Limb (tissue), 2 donors: ENCODE measurements around the gene COPZ2.
"Not testable (repeated sequence)": the region's sequence is repeated elsewhere in the genome, so short reads cannot be mapped to it uniquely, and the experiment has no call there.

Experiments used
- DNase-seq, 2 donors: peaks; one replicate each; pipeline ENCODE4 v3.0.0-alpha.2; 2016; ENCODE audit errors: extremely low spot score in 2 of 2

Gene COPZ2

DNA sequence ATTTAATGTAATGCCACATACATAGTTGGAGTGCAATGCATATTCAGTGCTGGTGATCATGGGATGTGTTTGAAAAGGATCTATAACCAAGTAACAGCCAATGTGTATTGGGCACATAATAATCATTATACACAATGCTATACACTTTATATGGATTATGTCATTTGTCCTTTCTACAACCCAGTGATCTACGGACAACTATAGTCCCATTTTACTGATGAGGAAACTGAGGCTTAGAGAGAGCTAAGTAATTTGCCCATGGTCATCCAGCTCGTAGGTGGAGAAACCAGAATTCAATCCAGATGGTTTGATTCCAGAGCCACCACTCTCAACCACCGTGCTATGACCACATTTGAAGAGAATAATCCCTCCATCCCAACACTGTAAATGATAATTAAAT, 27.4 kb downstream of the COPZ2 start:
- DNase-seq = no peak

GRCh38 chr17:48006936-48007709, 30.5 kb downstream of the COPZ2 start:
- no peak for DNase-seq

GRCh38 chr17:48004983-48005382, 32.6 kb downstream of the COPZ2 start:
- no peak for DNase-seq

DNA sequence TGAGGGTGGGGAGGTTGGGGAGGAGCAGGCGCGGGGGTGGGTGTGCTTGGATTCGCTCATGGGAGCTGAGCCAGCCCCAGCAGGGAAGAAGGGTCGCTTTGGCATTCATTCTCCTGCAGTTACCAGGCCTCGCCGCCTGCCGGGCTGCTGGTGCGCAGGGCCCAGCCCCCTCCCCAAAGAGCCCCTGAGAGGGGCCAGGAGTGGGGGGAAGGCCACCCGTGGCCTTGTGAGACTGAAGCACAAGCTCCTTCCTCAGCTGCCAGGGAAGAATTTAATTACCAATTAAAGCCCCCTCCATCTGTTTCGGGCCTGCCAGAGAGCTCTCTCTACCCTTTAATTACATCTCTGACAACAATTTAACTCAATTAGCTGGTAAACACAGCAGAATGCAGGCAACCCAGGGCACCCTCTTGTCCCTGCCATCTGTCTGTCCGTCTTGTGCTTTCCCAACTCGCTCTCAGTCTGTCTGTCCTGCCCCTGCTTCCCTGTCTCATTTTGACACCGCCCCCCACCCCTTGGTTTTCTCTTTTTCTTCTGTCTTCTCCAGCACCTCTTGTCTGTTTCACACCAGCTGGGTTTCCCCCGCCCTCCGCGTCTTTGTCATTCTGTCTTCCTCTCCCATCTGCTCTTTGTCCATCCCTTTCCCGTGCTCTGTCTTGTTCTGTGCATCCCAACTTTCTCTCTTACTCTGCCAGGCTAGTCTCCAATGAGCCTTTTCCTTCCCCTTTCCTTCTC, 34.0 kb downstream of the COPZ2 start:
- DNase-seq = peak in 1 of 2 donors; percentile 73

GRCh38 chr17:48002916-48003416, 34.6 kb downstream of the COPZ2 start:
- DNase-seq = no peak

DNA sequence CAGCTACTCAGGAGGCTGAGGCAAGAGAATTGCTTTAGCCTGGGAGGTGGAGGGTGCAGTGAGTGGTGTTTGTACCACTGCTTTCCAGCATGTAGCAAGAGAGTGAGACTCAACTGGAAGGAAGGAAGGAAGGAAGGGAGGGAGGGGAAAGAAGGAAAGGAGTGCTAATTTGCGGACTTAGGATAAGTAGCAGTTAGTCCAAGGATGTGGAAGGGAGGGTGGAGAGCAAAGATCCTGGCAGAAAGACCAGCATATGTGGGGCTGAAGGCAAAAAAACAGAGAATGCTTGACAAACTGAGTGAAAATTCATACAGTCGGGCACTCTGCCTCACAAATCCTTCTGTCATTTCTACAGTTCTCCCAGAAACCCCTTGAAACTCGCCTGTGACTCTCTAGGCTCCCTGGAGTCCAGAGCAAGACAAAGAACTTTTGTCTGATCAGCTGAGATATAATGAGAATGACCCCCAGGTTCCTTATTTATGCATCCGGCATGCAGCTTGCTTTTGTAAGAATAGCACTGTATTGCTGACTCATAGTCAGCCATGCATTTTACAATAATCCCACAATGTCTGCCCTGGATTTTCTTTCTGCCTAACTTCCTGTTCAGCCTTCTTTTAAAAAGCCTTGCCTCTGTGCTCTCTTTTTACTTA, 35.2 kb downstream of the COPZ2 start:
- no peak for DNase-seq

DNA sequence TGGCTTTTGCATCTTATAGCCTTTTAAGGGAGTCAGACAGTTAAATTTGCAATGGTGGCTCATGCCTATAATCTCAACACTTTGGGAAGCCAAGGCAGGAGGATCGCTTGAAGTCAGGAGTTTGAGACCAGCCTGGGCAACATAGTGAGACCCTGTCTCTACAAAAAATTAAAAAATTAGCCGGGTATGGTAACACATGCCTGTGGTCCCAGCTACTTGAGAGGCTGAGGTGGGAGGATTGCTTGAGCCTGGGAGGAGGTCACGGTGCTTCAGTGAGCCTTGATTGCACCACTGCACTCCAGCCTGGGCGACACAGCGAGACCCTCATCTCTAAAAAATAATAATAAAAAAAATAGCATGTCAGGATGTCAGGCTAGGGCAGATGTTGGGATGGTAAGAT, 35.9 kb downstream of the COPZ2 start:
- DNase-seq = not testable (repeated sequence)

- no peak for DNase-seq
Observed at GRCh38 chr17:48001197-48001596, 36.4 kb downstream of the COPZ2 start.

DNA sequence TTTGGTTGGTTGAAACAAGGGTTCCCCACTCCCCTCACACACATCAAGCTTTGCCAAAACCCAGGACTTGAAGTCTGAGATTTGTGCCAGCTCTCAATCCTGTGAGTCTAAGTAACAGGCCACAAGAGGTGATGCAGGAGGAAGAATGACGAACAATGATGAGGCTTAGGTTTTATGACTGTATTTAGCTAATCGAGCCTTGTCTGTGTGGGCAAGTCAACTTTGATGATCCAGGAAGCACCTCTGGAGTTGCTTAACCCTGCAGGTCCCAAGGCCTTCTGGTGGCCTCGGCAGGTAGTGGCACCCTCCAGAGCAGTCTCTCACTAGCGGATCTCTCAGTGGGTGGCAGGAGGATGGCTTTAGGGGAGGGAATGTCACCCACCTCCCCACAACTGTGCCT, 38.0 kb downstream of the COPZ2 start:
- DNase-seq = no peak

GRCh38 chr17:47998044-47998443, 39.6 kb downstream of the COPZ2 start:
- DNase-seq = no peak

DNA sequence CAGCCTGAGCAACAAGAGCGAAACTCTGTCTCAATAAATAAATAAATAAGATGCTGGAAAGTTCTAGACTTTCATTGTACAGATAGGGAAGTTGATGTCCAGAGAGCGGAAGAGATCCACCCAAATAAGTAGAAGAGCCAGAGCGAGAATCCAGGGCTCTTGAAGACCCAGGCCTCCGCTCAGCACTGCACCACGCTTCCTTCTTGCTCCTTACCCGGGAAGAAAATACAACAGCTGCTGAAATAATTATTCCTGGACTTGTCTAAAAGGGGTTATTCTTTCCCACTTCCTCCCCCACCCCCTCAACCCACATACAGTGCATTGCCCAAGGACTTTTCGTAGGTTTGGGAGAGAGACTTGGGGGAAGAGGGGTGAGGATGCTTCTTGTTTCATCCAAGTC, 40.0 kb downstream of the COPZ2 start:
- no peak for DNase-seq

DNA sequence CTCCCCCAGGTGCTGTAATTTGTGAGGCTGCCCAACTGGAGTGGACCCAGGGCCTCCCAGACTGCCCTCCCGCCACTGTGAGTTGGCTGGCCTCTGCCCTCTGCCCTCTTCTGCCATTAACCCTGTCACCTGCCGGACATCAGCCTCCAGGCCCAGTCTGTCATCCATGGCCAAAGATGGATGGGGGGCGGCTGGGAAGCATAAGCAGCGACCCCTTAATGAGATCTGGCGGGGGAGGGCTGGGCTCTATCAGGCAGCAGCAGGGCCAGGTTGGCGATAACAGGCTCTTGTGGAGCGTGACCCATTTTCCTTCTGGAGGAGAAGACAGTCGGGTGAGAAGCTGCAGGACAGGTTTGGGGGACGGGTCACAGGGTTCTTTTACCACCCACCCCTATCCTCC, 41.4 kb downstream of the COPZ2 start:
- DNase-seq = no peak

GRCh38 chr17:47995241-47995935, 42.2 kb downstream of the COPZ2 start:
- no peak for DNase-seq

GRCh38 chr17:47994724-47995123, 42.9 kb downstream of the COPZ2 start:
- DNase-seq = no peak

- DNase-seq = no peak
Observed at GRCh38 chr17:47993964-47994363, 43.6 kb downstream of the COPZ2 start.

GRCh38 chr17:47993031-47993564, 44.5 kb downstream of the COPZ2 start:
- DNase-seq = no peak

- DNase-seq = no peak
Observed at GRCh38 chr17:47992216-47992615, 45.4 kb downstream of the COPZ2 start.

GRCh38 chr17:47990962-47991731, 46.5 kb downstream of the COPZ2 start:
- DNase-seq = peak in 1 of 2 donors; percentile 49

DNA sequence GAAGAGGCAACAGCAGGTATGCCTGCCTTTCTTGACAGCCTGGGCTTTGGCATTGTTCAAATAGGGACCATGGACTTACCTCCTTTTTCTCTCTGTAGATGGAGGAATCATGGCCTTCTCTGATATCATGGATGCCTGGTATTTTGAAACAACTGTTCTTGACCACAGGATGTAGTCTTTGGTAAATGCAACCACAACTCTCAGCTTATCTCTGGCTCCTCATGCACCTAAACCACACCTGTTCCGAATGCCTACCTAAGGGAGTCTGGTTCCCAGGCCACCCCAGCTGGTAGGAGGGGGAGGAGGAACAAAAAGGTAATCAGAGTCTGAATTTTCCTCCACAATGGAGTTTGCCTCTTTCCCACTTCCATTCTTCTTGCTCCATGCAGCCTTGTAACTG, 47.9 kb downstream of the COPZ2 start:
- DNase-seq = no peak

DNA sequence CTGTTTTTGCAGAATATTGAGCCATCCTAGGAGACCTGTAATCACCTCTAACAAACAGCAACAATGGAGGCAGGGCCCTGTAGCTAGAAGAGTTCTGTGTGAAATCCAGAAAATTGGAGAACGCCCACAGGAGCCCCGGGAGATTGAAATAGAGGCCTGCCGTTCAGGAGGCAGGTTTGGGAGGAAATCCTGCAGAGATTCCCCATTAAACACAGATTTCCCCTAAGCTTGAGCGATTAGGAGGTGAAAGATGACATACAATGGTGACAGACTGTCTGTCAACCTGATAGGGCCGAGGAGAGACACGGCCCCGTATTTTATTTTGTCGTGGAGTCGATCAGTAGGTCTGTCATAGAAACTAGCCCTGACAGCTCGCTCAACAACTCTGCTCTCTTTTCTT, 48.4 kb downstream of the COPZ2 start:
- DNase-seq = no peak

GRCh38 chr17:47988445-47988844, 49.2 kb downstream of the COPZ2 start:
- not testable (repeated sequence) for DNase-seq
